ENCODE results near the gene APH1B.

APH1B gene

GRCh38 chr15:63255489-63255990 is 21.9 kb upstream of the APH1B start:
- no peak for TF ChIP-seq CTCF (IDR thresholded peaks at IDR 0.05)

- no peak for TF ChIP-seq CTCF (IDR thresholded peaks at IDR 0.05)
These were observed 20.8 kb upstream of the APH1B start for GRCh38 chr15:63256433-63257274.

- TF ChIP-seq CTCF (IDR thresholded peaks at IDR 0.05) = no peak
These were observed 18.7 kb upstream of the APH1B start for GRCh38 chr15:63258658-63259057.

- no peak for TF ChIP-seq CTCF (IDR thresholded peaks at IDR 0.05)
These were observed 16.6 kb upstream of the APH1B start for GRCh38 chr15:63260791-63261190.

- TF ChIP-seq CTCF (IDR thresholded peaks at IDR 0.05) = no peak
These were observed 16.1 kb upstream of the APH1B start for GRCh38 chr15:63261311-63261710.

GRCh38 chr15:63263519-63263918 is 13.9 kb upstream of the APH1B start:
- TF ChIP-seq CTCF (IDR thresholded peaks at IDR 0.05) = no peak

- TF ChIP-seq CTCF (IDR thresholded peaks at IDR 0.05) = no peak
These were observed 12.6 kb upstream of the APH1B start for GRCh38 chr15:63264688-63265293.
